HCT116 (cell line): ENCODE data around the gene LMOD3. TPM values are rescaled to one million over a fixed set of nuclear protein-coding genes. Genes with fewer than 3 reads are reported as not detected.

Experiments
- CBX3 ChIP-seq: IDR thresholded peaks from 2 replicates; pipeline ENCODE4 v1.6.1; 2012; ENCODE audit warnings: low read depth
- CEBPB ChIP-seq: IDR thresholded peaks from 2 replicates; pipeline ENCODE4 v1.6.1; 2012; ENCODE audit warnings: low read depth
- CTCF ChIP-seq, 3 experiments: fragments of 200-600 bp in 1 of 3; sonication (generic) in 1 of 3; IDR thresholded peaks in 2 of 3; conservative IDR thresholded peaks in 1 of 3; 2 replicates each; pipeline ENCODE4 v1.5.1; 2012 to 2017; ENCODE audit warnings: low read depth in 2 of 3, low read length in 2 of 3, antibody characterized with exemption in 1 of 3, borderline replicate concordance in 1 of 3, control low read depth in 1 of 3, mild to moderate bottlenecking in 1 of 3, mixed read lengths in 1 of 3, mixed run types in 1 of 3, moderate library complexity in 1 of 3; ENCODE audit not compliant: insufficient read depth in 1 of 3
- EGR1 ChIP-seq: IDR thresholded peaks from 2 replicates; pipeline ENCODE4 v1.6.1; 2012; ENCODE audit warnings: low read depth
- FOSL1 ChIP-seq: IDR thresholded peaks from 2 replicates; pipeline ENCODE4 v1.6.1; 2012; ENCODE audit warnings: low read depth
- JUND ChIP-seq: IDR thresholded peaks from 2 replicates; pipeline ENCODE4 v1.6.1; 2012
- POLR2A ChIP-seq: IDR thresholded peaks from 2 replicates; pipeline ENCODE4 v1.7.0; 2011; ENCODE audit warnings: borderline replicate concordance; ENCODE audit not compliant: insufficient read depth, insufficient read length; ENCODE audit errors: extremely low read depth
- POLR2AphosphoS5 ChIP-seq: IDR thresholded peaks from 2 replicates; pipeline ENCODE4 v1.6.1; 2011; ENCODE audit warnings: mild to moderate bottlenecking, low read depth, low read length, moderate library complexity
- SRF ChIP-seq: IDR thresholded peaks from 2 replicates; pipeline ENCODE4 v1.6.1; 2012; ENCODE audit warnings: low read depth
- YY1 ChIP-seq: IDR thresholded peaks from 2 replicates; pipeline ENCODE4 v1.6.1; 2011; ENCODE audit warnings: low read length, low read depth, moderate library complexity, mild to moderate bottlenecking; ENCODE audit not compliant: insufficient replicate concordance; ENCODE audit errors: extremely low read depth
- ZNF274 ChIP-seq: fragments of 200-500 bp; sonication (Bioruptor generic); IDR thresholded peaks from 2 replicates; pipeline ENCODE4 v1.6.1; 2014; ENCODE audit warnings: mild to moderate bottlenecking, low read depth, low read length, inconsistent platforms
- total RNA-seq: library from RNA; stranded (reverse); gene quantifications from one replicate; pipeline ENCODE4 v1.2.1, GENCODE V29; 2021; ENCODE audit not compliant: unreplicated experiment
- TF ChIP-seq, protein P1 (sequence below): IDR thresholded peaks from 2 replicates; pipeline ENCODE4 v1.6.1; 2011; ENCODE audit warnings: mild to moderate bottlenecking, low read length, moderate library complexity; ENCODE audit not compliant: insufficient replicate concordance; ENCODE audit errors: extremely low read depth
- TF ChIP-seq, protein P2 (sequence below): IDR thresholded peaks from 2 replicates; pipeline ENCODE4 v1.6.1; 2012

LMOD3 gene
- total RNA-seq, 1 experiment from 2014 or later, result not detected

GRCh38 chr3:69116897-69117296 lies 5.5 kb downstream of the LMOD3 start (continued):
- TF ChIP-seq, protein P1, sequence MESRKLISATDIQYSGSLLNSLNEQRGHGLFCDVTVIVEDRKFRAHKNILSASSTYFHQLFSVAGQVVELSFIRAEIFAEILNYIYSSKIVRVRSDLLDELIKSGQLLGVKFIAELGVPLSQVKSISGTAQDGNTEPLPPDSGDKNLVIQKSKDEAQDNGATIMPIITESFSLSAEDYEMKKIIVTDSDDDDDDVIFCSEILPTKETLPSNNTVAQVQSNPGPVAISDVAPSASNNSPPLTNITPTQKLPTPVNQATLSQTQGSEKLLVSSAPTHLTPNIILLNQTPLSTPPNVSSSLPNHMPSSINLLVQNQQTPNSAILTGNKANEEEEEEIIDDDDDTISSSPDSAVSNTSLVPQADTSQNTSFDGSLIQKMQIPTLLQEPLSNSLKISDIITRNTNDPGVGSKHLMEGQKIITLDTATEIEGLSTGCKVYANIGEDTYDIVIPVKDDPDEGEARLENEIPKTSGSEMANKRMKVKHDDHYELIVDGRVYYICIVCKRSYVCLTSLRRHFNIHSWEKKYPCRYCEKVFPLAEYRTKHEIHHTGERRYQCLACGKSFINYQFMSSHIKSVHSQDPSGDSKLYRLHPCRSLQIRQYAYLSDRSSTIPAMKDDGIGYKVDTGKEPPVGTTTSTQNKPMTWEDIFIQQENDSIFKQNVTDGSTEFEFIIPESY, result no peak
- TF ChIP-seq POLR2AphosphoS5 (no peak), POLR2A (no peak), YY1 (no peak), FOSL1 (no peak), ZNF274 (no peak), CTCF (IDR thresholded peaks at IDR 0.05 in 2 of 3, conservative IDR thresholded peaks at IDR 0.05 in 1 of 3; ENCODE audit: borderline replicate concordance in 1 of 3, insufficient read depth in 1 of 3, low read depth in 2 of 3, low read length in 2 of 3) (no peak), SRF (no peak), EGR1 (no peak), CBX3 (no peak), CEBPB (peak; percentile 22; the same call in 1 of the 2 replicates), JUND (no peak)
- TF ChIP-seq, protein P2, sequence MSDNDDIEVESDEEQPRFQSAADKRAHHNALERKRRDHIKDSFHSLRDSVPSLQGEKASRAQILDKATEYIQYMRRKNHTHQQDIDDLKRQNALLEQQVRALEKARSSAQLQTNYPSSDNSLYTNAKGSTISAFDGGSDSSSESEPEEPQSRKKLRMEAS, result no peak
